Aorta (tissue), 5 donors: ENCODE measurements around the gene IL6ST. TPM values are rescaled to one million over a fixed set of nuclear protein-coding genes. Genes with fewer than 3 reads are reported as not detected.
"Not testable (repeated sequence)": the region's sequence is repeated elsewhere in the genome, so short reads cannot be mapped to it uniquely, and the experiment has no call there.

ENCODE experiments used
- ATAC-seq: fragments of 200-7000 bp; cut with Tn5 transposase; one replicate; pipeline ENCODE4 v1.9.1; 2022; ENCODE audit warnings: moderate library complexity; ENCODE audit not compliant: low FRiP score
- DNase-seq, 2 donors: peaks; one replicate each; pipeline ENCODE4 v3.0.0-alpha.2; 2020
- H3K27ac ChIP-seq, 2 donors: one replicate each; pipeline ENCODE4 v1.5.1; 2013; ENCODE audit warnings: low read length in 2 of 2, mild to moderate bottlenecking in 2 of 2, moderate library complexity in 2 of 2, control low read depth in 1 of 2, inconsistent platforms in 1 of 2, low read depth in 1 of 2
- H3K27me3 ChIP-seq, 2 donors: one replicate each; pipeline ENCODE4 v1.6.1; 2013; ENCODE audit warnings: control low read depth in 1 of 2, low read length in 1 of 2, mild to moderate bottlenecking in 1 of 2, moderate library complexity in 1 of 2; ENCODE audit not compliant: insufficient read depth in 2 of 2, control insufficient read depth in 1 of 2
- H3K36me3 ChIP-seq, 2 donors: one replicate each; pipeline ENCODE4 v1.6.1; 2013; ENCODE audit warnings: control low read depth in 1 of 2, low read length in 1 of 2, mild to moderate bottlenecking in 1 of 2; ENCODE audit not compliant: insufficient read depth in 2 of 2, control insufficient read depth in 1 of 2
- H3K4me1 ChIP-seq, 2 donors: one replicate each; pipeline ENCODE4 v1.6.1; 2013; ENCODE audit warnings: low read length in 2 of 2, control low read depth in 1 of 2, mild to moderate bottlenecking in 1 of 2, moderate library complexity in 1 of 2; ENCODE audit not compliant: insufficient read depth in 2 of 2, control insufficient read depth in 1 of 2
- H3K4me3 ChIP-seq, 2 donors: one replicate each; pipeline ENCODE4 v1.5.1; 2013; ENCODE audit warnings: low read length in 2 of 2, control low read depth in 1 of 2, mild to moderate bottlenecking in 1 of 2
- H3K9me3 ChIP-seq: one replicate; pipeline ENCODE4 v1.6.1; 2013; ENCODE audit warnings: mild to moderate bottlenecking, low read length; ENCODE audit not compliant: control insufficient read depth
- WGBS, 2 donors: extraction: QIAGEN DNeasy Blood & Tissue Kit; methylation state at CpG; one replicate each; pipeline ENCODE4 v1.1.7; 2013; 5-methylcytosine and 5-hydroxymethylcytosine counted together
- intact Hi-C, 2 donors: fragments of 100-400 bp; cut with DNase I; formaldehyde crosslinking; loops; one replicate each; pipeline versions ENCODE4 v1.14.2 to v1.15.0; 2022
- polyA plus RNA-seq, 2 donors: library from polyadenylated mRNA; stranded (reverse); fragments of 200-250 nt; gene quantifications; one replicate each; pipeline ENCODE4 v1.2.3, GENCODE V29; 2013
- total RNA-seq, 2 donors: library from RNA; stranded (reverse); fragmentation: NEBNext Ultra II Directional; extraction: Animal tissue kit (Norgen Biotek cat#: 25700); gene quantifications; one replicate each; pipeline ENCODE4 v1.2.1, GENCODE V29; 2021
- donor health status: healthy with polysubstance abuse.
- donor health status: Bipolar disorder and iron deficiency.
- donor health status: DM: no; HTN: no; CAD: no.
- donor health status: DM: no; HTN: no; CAD: no.
- donor health status: DM: yes; HTN: yes; CAD: no.

The IL6ST gene
- total and polyA plus RNA-seq, 4 donors, result 59.0 to 370 (median 213) TPM

DNA sequence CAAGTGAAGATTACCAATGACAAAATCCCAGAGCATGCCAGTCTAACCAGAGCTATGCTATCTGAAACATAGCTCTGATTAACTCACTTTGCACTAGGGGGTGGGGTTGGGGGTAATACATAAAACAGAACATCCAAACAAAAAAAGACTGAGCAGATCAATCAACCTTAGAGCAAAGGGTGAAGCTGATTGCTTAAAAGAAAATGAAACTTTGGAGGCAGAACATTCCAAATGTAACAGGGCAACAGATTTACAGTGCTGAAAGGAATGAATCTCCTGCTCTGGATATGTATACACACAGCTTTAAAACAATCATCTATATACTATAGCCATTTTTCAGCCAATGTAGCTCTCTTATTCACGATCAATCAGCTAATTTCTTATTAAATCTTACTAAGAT, 4.9 kb downstream of the IL6ST start:
- Histone ChIP-seq H3K9me3 (no peaks in the 10 kb centered on the region), H3K27ac (no peak overlapping the region), H3K4me1 (peaks cover 3% of the 10 kb centered on the region in 2 donors), H3K36me3 (peaks cover 0 to 2% of the 10 kb centered on the region in 2 donors), H3K27me3 (no peaks in the 10 kb centered on the region), H3K4me3 (no peak overlapping the region)
- ATAC-seq, result no peak
- intact Hi-C loops, result loop anchor here (10.0 kb wide), 2 partner anchors 175 to 185 kb away; no protein-coding TSS in a partner anchor
- WGBS, 2 donors, result 65 to 84% methylated on average over 1 of the region's 1 CpG
- no peak for DNase-seq

- intact Hi-C loops, result no loop called here
- H3K4me3 ChIP-seq, result no peak overlapping the region
Measured at GRCh38 chr5:55988979-55989638, 5.7 kb downstream of the IL6ST start.

DNA sequence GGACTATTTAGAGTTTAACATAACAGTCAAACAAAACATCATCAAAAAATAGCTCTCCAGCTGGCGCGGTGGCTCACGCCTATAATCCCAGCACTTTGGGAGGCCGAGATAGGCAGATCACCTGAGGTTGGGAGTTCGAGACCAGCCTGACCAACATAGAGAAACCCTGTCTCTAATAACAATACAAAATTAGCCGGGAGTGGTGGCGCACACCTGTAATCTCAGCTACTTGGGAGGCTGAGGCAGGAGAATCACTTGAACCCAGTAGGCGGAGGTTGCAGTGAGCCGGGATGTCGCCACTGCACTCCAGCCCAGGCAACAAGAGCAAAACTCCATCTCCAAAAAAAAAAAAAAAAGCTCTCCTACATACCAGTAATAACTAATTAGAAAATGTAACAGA, 6.3 kb downstream of the IL6ST start:
- DNase-seq, H3K9me3 ChIP-seq, H3K27ac ChIP-seq, H3K36me3 ChIP-seq, H3K27me3 ChIP-seq, H3K4me3 ChIP-seq, ATAC-seq, H3K4me1 ChIP-seq, intact Hi-C loops: not testable (repeated sequence)
- WGBS, 2 donors, result 97% methylated on average over 10 of the region's 10 CpGs

More at GRCh38 chr5:55988979-55989638, 5.7 kb downstream of the IL6ST start:
- no peak overlapping the region for H3K27ac ChIP-seq
- 49 to 58% methylated on average over 4 of the region's 4 CpGs for WGBS, 2 donors
- DNase-seq, result no peak
- H3K4me1 ChIP-seq, result peaks cover 3% of the 10 kb centered on the region in 2 donors
- no peaks in the 10 kb centered on the region for H3K27me3 ChIP-seq
- H3K9me3 ChIP-seq, result no peaks in the 10 kb centered on the region
- no peak for ATAC-seq
- peaks cover 0 to 2% of the 10 kb centered on the region in 2 donors for H3K36me3 ChIP-seq

DNA sequence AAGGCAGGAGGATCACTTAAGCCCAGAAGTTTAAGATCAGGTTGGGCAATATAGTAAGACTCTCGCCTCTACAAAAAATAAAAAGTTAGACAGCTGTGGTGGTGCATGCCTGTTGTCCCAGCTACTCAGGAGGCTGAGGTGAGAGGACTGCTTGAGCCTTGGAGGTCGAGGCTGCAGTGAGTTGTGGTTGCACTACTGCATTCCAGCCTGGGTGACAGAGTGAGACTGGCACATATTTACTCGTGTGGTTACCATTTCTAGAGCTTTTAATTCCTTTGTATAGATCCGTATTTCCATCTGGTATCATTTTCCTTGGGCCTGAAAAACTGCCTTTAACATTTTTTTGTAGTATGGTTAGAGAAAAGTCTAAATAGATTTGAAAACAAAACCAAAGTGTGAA, 7.8 kb downstream of the IL6ST start:
- ATAC-seq (no peak), DNase-seq (no peak)
- Histone ChIP-seq H3K27ac (no peak overlapping the region), H3K4me1 (peaks cover 3% of the 10 kb centered on the region in 2 donors), H3K27me3 (no peaks in the 10 kb centered on the region), H3K9me3 (no peaks in the 10 kb centered on the region), H3K36me3 (peaks cover 0 to 2% of the 10 kb centered on the region in 2 donors), H3K4me3 (no peak overlapping the region)
- 87 to 89% methylated on average over 4 of the region's 4 CpGs for WGBS, 2 donors
- intact Hi-C loops, result no loop called here

DNA sequence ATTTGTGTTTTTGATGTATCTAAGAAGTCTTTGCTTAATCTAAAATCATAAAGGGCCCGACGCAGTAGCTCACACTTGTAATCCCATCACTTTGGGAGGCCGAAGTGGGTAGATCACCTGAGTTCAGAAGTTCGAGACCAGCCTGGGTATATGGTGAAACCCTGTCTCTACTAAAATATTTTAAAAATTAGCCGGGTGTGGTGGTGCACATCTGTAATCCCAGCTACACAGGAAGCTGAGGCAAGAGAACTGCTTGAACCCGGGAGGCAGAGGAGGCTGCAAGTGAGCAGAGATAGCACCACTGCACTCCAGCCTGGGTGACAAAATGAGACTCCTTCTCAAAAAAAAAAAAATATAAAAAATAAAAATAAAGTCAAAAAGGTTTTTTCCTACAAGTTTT, 9.6 kb downstream of the IL6ST start:
- Histone ChIP-seq H3K36me3 (peaks cover 0 to 2% of the 10 kb centered on the region in 2 donors), H3K9me3 (no peaks in the 10 kb centered on the region), H3K4me3 (no peak overlapping the region), H3K4me1 (peaks cover 3% of the 10 kb centered on the region in 2 donors), H3K27ac (no peak overlapping the region), H3K27me3 (no peaks in the 10 kb centered on the region)
- DNase-seq (no peak), ATAC-seq (no peak)
- intact Hi-C loops, result no loop called here
- 92 to 93% methylated on average over 6 of the region's 6 CpGs for WGBS, 2 donors

GRCh38 chr5:55983986-55984385, 10.8 kb downstream of the IL6ST start:
- DNase-seq (no peak), ATAC-seq (no peak)
- no peaks in the 10 kb centered on the region for H3K4me1 ChIP-seq
- 92% methylated on average over 2 of the region's 2 CpGs for WGBS, 2 donors
- no peaks in the 10 kb centered on the region for H3K27me3 ChIP-seq
- H3K9me3 ChIP-seq, result no peaks in the 10 kb centered on the region
- intact Hi-C loops, result no loop called here
- H3K4me3 ChIP-seq, result no peak overlapping the region
- no peak overlapping the region for H3K27ac ChIP-seq
- H3K36me3 ChIP-seq, result peaks cover 0 to 2% of the 10 kb centered on the region in 2 donors

DNA sequence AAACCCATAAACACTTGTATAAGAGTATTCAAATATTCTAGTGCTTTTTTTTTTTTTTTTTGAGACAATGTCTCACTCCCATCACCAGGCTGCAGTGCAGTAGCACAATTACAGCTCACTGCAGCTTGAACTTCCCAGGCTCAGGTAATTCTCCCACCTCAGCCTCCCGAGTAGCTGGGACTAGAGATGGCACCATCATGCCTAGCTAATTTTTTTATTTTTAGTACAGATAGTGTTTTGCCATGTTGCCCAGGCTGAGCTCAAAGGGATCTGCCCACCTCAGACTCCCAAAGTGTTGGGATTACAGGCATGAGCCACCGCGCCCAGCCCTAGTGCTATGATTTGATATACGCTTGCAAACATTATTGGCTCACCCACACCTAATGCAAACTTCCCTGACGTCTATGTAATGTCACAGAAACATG, 11.8 kb downstream of the IL6ST start:
- no peak for ATAC-seq
- no peak overlapping the region for H3K4me3 ChIP-seq
- no peaks in the 10 kb centered on the region for H3K27me3 ChIP-seq
- no peak overlapping the region for H3K27ac ChIP-seq
- intact Hi-C loops, result no loop called here
- H3K4me1 ChIP-seq, result no peaks in the 10 kb centered on the region
- no peak for DNase-seq
- WGBS, 2 donors, result 43 to 49% methylated on average over 5 of the region's 5 CpGs
- H3K36me3 ChIP-seq, result peaks cover 0 to 2% of the 10 kb centered on the region in 2 donors
- H3K9me3 ChIP-seq, result no peaks in the 10 kb centered on the region

DNA sequence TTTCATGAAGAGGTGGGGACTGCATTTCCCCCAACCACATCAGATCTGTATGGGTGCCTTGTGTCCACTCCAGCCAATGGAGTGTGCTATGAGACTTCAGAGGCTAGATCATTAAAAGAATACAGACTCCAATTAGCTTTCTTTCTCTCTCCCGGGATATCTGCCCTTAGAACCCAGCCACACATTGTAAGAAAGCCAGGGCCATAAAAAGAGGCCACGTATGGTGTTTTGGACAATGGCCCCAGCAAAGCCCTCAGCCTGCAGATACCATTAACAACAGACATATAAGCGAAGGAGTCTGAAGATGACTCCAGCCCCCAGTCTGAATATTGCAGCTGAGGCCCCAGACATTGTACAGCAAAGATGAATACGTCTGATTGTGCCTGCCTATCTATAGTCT, 21.5 kb downstream of the IL6ST start:
- Histone ChIP-seq H3K36me3 (peaks cover 0 to 1% of the 10 kb centered on the region in 2 donors), H3K4me3 (no peak overlapping the region)
- intact Hi-C loops, result no loop called here

DNA sequence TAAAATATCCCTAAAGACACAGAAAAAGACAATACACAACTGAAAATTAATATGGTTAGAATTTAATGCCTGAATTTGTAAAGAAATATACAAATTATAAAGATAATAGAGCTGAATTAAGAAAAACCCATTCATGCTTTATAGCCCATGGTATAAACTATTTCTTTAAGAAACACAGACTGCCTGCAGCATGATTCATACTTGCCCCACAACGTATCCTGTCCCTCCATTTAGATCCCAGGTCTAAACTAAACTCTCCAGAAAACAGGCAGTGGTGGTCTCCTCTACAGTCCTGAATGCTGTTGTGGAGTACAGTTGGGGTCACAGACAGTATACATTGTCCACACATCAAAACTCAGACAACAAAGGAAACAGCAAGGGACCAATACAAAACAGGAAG, 24.8 kb downstream of the IL6ST start:
- H3K36me3 ChIP-seq, result no peaks in the 10 kb centered on the region
- no peaks in the 10 kb centered on the region for H3K9me3 ChIP-seq
- ATAC-seq, result no peak
- intact Hi-C loops, result no loop called here
- H3K4me1 ChIP-seq, result no peaks in the 10 kb centered on the region
- no peaks in the 10 kb centered on the region for H3K27me3 ChIP-seq
- no peak overlapping the region for H3K27ac ChIP-seq
- 5 to 6% methylated on average over 1 of the region's 1 CpG for WGBS, 2 donors
- no peak for DNase-seq
- no peak overlapping the region for H3K4me3 ChIP-seq

More for the DNA sequence above, 21.5 kb downstream of the IL6ST start:
- ATAC-seq (no peak), DNase-seq (no peak)
- Histone ChIP-seq H3K27me3 (no peaks in the 10 kb centered on the region), H3K9me3 (no peaks in the 10 kb centered on the region), H3K4me1 (no peaks in the 10 kb centered on the region), H3K27ac (no peak overlapping the region)
- 90 to 91% methylated on average over 4 of the region's 4 CpGs for WGBS, 2 donors
